GM10847 (cell line): Measurements from ENCODE around the gene CAPRIN2.

Experiments
- POLR2A ChIP-seq: IDR thresholded peaks from 2 replicates; pipeline ENCODE4 v1.6.1; 2011; ENCODE audit not compliant: insufficient read length; ENCODE audit errors: extremely low read depth

CAPRIN2 gene

GRCh38 chr12:30754750-30755394 lies at the start of gene CAPRIN2:
CAPRIN2 (minus strand) TSS chr12:30754951; CDS start chr12:30753520, 1,431 bp downstream.
- TF ChIP-seq POLR2A = peak; percentile 75

- TF ChIP-seq POLR2A = no peak
Observed at GRCh38 chr12:30797689-30798088, 42.9 kb upstream of the CAPRIN2 start.

GRCh38 chr12:30796891-30797371 lies 42.2 kb upstream of the CAPRIN2 start:
- no peak for TF ChIP-seq POLR2A

GRCh38 chr12:30796313-30796780 lies 41.6 kb upstream of the CAPRIN2 start:
- no peak for TF ChIP-seq POLR2A

- no peak for TF ChIP-seq POLR2A
Observed at GRCh38 chr12:30795410-30796312, 40.9 kb upstream of the CAPRIN2 start.

- no peak for TF ChIP-seq POLR2A
Observed at GRCh38 chr12:30794591-30795409, 40.0 kb upstream of the CAPRIN2 start.

- no peak for TF ChIP-seq POLR2A
Observed at GRCh38 chr12:30794020-30794419, 39.3 kb upstream of the CAPRIN2 start.

GRCh38 chr12:30792648-30793499 lies 38.1 kb upstream of the CAPRIN2 start:
- no peak for TF ChIP-seq POLR2A

GRCh38 chr12:30792085-30792484 lies 37.3 kb upstream of the CAPRIN2 start:
- TF ChIP-seq POLR2A = no peak

GRCh38 chr12:30788754-30789153 lies 34.0 kb upstream of the CAPRIN2 start:
- no peak for TF ChIP-seq POLR2A

- no peak for TF ChIP-seq POLR2A
Observed at GRCh38 chr12:30785630-30786029, 30.9 kb upstream of the CAPRIN2 start.

GRCh38 chr12:30784508-30784907 lies 29.8 kb upstream of the CAPRIN2 start:
- no peak for TF ChIP-seq POLR2A

- no peak for TF ChIP-seq POLR2A
Observed at GRCh38 chr12:30783946-30784345, 29.2 kb upstream of the CAPRIN2 start.
